ENCODE data around the gene NEK11.

GRCh38 chr3:131162516-131162915, 135.8 kb downstream of the NEK11 start:
- TF ChIP-seq CTCF (IDR thresholded peaks at IDR 0.05) (no peak), REST (IDR thresholded peaks at IDR 0.05; ENCODE audit: low read depth, low read length) (no peak), SMC3 (IDR thresholded peaks at IDR 0.05; ENCODE audit: low read depth, low read length) (no peak), PBX3 (IDR thresholded peaks at IDR 0.05) (no peak)

Measured in SK-N-SH (cell line).